Measurements from ENCODE around the gene DSG4.

DSG4 gene

GRCh38 chr18:31409276-31409675 is 32.7 kb downstream of the DSG4 start:
- no peak overlapping the region for H3K4me3 ChIP-seq (ENCODE audit: low read depth, low read length)

- H3K4me3 ChIP-seq (ENCODE audit: low read depth, low read length) = no peak overlapping the region
These were observed 34.3 kb downstream of the DSG4 start for GRCh38 chr18:31410716-31411483.

- no peak overlapping the region for H3K4me3 ChIP-seq (ENCODE audit: low read depth, low read length)
These were observed 36.6 kb downstream of the DSG4 start for GRCh38 chr18:31413137-31413536.

- no peak overlapping the region for H3K4me3 ChIP-seq (ENCODE audit: low read depth, low read length)
These were observed 41.3 kb downstream of the DSG4 start for GRCh38 chr18:31417850-31418249.

GRCh38 chr18:31419457-31419932 is 42.9 kb downstream of the DSG4 start:
- H3K4me3 ChIP-seq (ENCODE audit: low read depth, low read length) = no peak overlapping the region

- no peak overlapping the region for H3K4me3 ChIP-seq (ENCODE audit: low read depth, low read length)
These were observed 43.5 kb downstream of the DSG4 start for GRCh38 chr18:31420032-31420431.

GRCh38 chr18:31420524-31420923 is 43.9 kb downstream of the DSG4 start:
- H3K4me3 ChIP-seq (ENCODE audit: low read depth, low read length) = no peak overlapping the region

GRCh38 chr18:31424383-31424988 is 47.9 kb downstream of the DSG4 start:
- no peak overlapping the region for H3K4me3 ChIP-seq (ENCODE audit: low read depth, low read length)

- no peak overlapping the region for H3K4me3 ChIP-seq (ENCODE audit: low read depth, low read length)
These were observed 49.4 kb downstream of the DSG4 start for GRCh38 chr18:31426021-31426420.

- no peak overlapping the region for H3K4me3 ChIP-seq (ENCODE audit: low read depth, low read length)
These were observed 50.4 kb downstream of the DSG4 start for GRCh38 chr18:31426871-31427406.

- no peak overlapping the region for H3K4me3 ChIP-seq (ENCODE audit: low read depth, low read length)
These were observed 51.6 kb downstream of the DSG4 start for GRCh38 chr18:31428211-31428610.

GRCh38 chr18:31429623-31430022 is 53.0 kb downstream of the DSG4 start:
- H3K4me3 ChIP-seq (ENCODE audit: low read depth, low read length) = no peak overlapping the region

GRCh38 chr18:31430072-31430471 is 53.5 kb downstream of the DSG4 start:
- no peak overlapping the region for H3K4me3 ChIP-seq (ENCODE audit: low read depth, low read length)

- no peak overlapping the region for H3K4me3 ChIP-seq (ENCODE audit: low read depth, low read length)
These were observed 54.0 kb downstream of the DSG4 start for GRCh38 chr18:31430554-31430953.

- H3K4me3 ChIP-seq (ENCODE audit: low read depth, low read length) = no peak overlapping the region
These were observed 55.7 kb downstream of the DSG4 start for GRCh38 chr18:31432316-31432715.

- no peak overlapping the region for H3K4me3 ChIP-seq (ENCODE audit: low read depth, low read length)
These were observed 60.2 kb downstream of the DSG4 start for GRCh38 chr18:31436825-31437224.

- no peak overlapping the region for H3K4me3 ChIP-seq (ENCODE audit: low read depth, low read length)
These were observed 61.8 kb downstream of the DSG4 start for GRCh38 chr18:31438402-31438801.

- H3K4me3 ChIP-seq (ENCODE audit: low read depth, low read length) = no peak overlapping the region
These were observed 63.3 kb downstream of the DSG4 start for GRCh38 chr18:31439807-31440325.

GRCh38 chr18:31440787-31441186 is 64.2 kb downstream of the DSG4 start:
- H3K4me3 ChIP-seq (ENCODE audit: low read depth, low read length) = no peak overlapping the region

- H3K4me3 ChIP-seq (ENCODE audit: low read depth, low read length) = no peak overlapping the region
These were observed 64.9 kb downstream of the DSG4 start for GRCh38 chr18:31441493-31441892.

- no peak overlapping the region for H3K4me3 ChIP-seq (ENCODE audit: low read depth, low read length)
These were observed 67.6 kb downstream of the DSG4 start for GRCh38 chr18:31444142-31444541.

- H3K4me3 ChIP-seq (ENCODE audit: low read depth, low read length) = no peak overlapping the region
These were observed 69.3 kb downstream of the DSG4 start for GRCh38 chr18:31445908-31446307.
